HG02610 (cell line): ENCODE data around the gene GP9.
"Not testable (repeated sequence)": the region's sequence is repeated elsewhere in the genome, so short reads cannot be mapped to it uniquely, and the experiment has no call there.

ENCODE experiments used
- ATAC-seq: cut with Tn5 transposase; IDR thresholded peaks from one replicate; pipeline ENCODE4 v1.9.1; 2021; ENCODE audit warnings: mild to moderate bottlenecking, moderate library complexity; ENCODE audit not compliant: unreplicated experiment

The GP9 gene

DNA sequence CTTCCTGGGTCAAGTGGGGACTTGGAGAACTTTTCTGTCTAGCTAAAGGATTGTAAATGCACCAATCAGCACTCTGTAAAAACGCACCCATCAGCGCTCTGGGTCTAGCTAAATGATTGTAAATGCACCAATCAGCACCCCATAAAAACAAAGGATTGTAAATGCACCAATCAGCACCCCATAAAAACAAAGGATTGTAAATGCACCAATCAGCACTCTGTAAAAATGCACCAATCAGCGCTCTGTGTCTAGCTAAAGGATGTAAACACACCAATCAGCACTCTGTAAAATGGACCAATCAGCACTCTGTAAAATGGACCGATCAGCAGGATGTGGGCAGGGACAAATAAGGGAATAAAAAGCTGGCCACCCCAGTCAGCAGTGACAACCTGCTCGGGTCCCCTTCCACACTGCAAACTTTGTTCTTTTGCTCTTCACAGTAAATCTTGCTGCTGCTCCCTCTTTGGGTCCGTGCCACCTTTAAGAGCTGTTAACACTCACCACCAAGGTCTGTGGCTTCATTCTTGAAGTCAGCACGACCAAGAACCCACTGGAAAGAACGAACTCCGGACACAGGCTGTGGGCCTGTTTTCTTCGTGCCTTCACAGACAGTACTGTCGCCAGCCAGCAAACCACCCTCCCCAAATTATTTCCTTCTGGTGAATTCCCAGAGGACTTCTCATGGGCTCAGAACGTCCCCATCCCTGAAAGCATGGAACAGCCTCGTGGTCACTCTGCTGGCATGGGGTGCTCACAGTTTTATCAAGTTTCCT is 8.9 kb downstream of the GP9 start:
- ATAC-seq: not testable (repeated sequence)

DNA sequence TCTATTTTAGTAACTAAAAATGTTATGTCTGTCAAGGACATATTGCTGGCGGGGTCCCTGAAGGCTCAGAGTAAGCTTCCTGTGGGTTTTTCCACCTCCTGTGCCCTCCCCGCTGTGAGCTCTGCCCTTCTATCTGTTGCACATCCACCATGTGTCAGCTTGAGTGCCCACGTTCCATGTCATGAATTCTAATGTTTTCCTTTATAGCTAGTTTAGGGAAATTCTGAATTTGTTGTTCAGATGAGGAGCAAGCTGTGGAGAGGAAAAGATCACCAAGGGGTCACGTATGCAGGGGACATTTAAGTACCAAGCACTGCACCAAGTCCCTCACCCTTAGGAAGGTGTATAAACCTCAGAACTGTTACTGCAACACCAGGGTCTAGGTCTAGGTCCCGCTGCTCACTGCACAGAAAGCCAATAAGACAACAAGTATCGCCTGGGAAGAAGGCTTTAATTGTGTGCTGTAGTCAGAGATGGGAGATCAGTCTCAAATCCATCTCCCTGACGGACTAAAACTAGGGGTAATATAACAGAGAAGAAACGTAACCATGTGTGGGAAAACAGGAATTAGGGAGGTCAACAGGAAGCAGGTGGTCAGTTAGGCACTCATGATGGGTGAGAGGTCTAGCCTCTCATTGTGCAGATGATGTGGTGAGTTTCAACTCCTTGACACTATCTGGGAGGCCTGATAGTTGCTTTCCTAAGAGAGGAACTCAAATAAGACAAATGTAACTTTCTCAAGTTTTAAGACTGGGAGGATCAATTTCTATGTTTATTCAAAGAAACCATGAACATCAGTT is 9.7 kb downstream of the GP9 start:
- no peak for ATAC-seq

DNA sequence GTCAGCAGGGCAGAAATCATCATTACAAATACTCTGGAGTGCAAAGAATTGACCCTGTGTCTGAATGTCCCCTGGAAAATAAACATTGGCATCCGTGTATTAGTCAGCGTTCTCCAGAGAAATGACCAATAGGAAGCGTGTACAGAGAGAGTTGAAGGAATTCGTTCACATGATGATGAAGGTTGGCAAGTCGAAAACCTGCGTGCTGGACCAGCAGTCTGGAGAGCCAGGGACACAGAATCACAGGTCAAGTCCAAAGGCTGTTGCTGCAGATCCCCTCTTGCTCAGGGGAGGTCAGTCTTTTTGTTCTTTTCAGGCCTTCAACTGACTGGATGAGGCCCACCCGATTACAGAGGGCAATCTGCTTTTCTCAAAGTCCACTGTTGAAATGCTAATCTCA is 16.6 kb downstream of the GP9 start:
- no peak for ATAC-seq

DNA sequence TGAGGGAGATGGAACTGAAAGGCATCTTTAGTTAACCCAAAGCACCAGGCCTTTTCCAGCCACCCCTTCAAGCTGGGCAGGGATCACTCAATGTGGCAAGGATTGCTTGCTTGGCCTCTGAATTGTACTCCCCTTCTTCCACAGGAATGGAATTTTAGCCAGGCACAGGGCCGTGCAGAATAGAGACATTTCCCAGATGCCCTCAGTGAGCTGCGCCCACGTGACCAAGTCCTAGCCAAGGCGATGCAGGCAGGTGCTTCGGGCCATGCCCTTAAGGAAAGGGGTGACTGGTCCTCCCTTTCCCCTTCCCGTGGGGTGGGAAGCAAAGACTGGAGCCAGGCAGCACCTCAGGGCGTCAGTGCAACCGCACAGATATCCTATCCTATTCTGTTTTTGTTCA is 17.9 kb downstream of the GP9 start:
- no peak for ATAC-seq

DNA sequence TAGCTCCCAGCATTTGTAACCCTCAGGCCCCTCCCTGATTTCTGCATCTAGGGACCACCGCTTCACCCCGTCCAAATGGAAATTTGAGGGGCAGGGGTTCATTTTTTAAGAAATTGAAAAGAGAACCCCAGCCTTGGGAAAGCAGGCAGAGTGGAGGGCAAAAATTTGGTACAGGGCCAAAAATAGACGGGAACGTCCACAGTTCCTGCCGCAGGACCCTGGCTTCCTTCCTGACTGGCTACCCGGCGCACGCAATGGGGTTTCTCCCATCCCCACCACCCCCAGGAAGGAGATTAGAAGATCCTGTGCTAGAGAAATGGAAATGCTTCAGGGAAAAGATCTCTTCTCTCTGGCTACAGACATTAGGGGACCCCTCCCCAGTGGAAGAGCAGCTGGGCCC is 20.9 kb downstream of the GP9 start:
- no peak for ATAC-seq

DNA sequence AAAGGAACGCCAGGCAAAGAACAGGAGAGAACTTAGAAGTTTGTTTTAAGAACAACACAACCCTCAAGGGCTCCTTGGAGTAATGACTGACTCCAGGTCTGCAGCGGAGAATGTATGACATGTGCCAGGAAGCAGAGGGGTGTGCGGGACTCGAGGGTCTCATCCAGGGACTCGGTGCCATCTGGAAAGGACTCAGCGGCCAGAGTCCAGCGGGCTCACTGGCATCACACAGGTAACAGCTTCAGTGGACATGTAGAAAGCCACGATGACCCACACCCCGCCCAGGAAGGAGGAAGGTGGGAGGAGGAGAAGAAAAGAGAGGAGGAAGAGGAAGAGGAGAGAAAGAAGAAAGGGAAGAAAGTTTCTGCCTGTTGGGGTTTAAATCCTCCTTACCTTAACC is 21.4 kb downstream of the GP9 start:
- ATAC-seq: no peak

DNA sequence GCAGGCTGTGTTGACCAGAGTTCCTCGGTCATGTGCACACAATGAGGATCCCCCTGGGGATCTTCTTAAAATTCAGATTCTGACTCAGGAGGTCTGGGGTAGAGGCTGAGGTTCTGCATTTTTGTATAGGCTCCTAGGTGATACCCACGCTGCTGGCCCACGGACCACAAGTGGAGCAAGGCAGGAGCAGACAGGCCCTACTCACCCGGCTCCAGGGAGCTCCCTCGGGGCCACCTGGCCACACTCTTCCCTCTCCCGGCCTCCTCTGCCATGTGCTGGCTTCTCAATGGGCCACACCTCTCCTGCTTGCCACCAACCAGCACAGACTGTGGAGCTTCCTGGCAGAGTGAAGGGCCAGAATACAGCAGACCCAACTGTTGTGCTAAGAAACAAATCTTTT is 23.9 kb downstream of the GP9 start:
- ATAC-seq: no peak

DNA sequence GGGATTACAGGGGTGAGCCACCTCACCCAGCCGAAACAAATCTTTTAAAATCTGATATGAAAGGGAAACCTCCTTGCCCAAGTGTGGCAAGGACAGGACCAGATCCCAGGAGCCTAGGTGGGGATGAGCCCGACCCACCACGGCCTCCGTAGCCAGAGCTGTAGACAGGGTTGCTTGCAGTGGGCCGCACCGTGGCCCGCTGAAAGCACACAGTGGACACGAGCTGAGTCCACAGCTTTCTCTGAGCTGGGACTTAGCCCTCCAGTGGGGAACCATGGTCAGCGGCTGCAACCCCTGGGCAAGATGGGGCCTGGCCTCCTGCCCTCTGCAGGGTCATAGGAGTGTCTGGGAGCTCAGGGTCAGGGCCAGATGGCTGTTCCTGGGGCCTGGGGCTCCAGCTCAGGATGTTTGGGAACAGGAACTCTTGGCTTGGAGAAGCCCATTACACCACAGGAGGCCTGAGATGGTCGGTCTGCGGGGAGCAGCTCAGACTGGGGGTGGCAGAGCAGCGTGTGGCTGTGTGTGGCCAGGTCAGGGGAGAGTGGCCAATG is 24.7 kb downstream of the GP9 start:
- ATAC-seq: no peak

DNA sequence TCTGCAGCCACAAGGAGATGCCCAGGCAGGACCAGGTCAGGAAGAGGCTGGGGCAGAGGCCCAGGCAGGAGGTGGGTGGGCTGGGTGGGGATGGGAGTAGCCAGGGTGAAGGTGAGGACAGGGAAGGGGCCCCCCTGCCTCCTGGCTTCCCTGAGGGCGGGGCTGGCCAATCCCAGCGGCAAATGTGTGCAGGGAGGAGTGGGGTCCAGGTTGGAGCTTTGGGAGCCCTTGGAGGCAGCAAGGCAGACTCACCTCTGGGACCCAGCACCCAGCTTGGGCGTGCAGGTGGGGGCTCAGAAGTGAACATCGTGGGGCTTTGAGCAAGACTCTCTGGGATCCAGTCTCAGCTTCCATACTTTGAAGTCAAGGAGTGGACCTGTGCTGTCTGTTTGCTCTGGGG is 25.2 kb downstream of the GP9 start:
- ATAC-seq: no peak

DNA sequence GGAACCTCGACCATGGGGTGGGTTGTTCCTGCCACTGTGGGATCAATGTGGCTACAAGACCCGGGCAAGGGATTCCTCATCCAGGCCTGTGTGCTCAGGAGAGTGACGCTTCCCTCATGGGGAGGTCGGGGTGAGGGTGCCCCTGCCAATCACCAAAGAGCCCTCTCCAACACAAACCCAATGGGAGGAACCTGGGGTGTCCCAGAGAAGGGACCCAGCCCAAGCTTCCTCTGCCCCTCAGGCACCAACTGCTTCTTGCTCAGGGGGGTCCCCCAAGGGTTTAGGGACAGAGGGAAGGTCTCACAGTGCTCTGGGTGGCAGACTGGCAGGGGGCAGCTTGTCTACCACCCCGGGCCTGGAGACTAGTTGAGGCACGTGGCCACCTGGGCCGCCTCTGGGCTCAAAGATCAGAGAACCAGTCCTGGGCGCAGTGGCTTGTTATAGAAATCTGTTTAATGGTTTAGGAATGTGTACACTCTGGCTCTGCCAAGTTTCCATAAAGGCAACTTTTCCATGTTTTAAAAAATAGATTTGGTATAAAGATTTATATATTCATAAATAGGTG is 26.6 kb downstream of the GP9 start:
- no peak for ATAC-seq

DNA sequence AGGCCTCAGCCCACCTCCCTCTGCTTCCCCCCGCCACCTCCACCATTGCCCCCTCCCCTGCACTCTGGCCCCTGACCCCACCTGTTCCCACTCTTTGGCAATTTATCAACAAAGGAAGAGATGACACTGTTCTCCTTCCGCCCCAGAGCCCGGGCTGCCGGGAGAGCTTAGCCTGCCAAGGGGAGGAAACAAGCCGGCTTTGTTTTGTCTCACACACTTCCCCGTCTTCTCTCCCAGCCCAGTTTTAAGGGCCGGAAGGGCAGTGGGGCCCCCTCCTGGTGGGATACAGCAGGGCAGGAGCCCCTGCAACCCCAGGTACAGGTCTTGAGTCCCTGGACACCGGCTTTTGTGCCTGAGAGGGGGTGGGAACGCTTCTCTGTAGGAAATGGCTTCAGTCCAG is 27.3 kb downstream of the GP9 start:
- ATAC-seq: peak; percentile 36

DNA sequence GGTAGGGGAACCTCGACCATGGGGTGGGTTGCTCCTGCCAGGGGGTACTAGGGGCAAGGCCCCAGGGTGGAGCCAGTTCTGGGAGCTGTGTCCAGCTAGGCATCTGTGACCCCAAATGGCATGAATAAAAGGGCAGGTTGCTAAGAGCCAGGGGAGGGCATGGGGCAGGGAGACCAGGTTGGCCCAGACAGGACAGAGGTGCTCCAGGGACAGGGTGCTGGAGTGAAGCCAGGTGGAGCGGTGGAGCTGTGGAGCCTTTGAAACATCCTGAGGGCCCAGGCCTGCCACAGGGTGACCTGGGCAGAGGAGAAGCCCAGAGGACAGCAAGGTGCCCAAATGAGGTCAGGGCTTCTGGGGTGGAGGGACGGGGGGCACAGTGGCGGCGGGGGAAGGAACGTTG is 27.7 kb downstream of the GP9 start:
- ATAC-seq: peak; percentile 12

DNA sequence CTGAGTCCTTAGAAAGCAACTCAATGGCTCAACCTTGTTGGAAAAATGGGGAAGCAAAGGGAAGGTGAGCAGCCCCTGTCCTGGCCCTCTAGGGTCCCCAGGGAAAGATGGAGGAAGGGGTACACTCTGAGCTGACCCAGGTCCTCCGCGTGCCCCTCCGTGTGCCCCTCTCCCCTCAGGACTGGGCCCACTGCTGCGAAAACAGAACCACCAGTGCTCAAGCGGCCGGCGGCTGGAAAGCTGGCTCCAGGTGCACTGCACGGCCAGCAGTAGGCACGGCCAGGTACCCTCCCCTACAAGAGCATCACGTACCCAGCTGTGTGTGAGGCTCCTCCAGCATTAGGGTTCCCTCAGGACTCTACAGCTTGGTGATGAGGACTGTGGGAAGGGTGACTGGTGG is 34.7 kb downstream of the GP9 start:
- ATAC-seq: no peak

DNA sequence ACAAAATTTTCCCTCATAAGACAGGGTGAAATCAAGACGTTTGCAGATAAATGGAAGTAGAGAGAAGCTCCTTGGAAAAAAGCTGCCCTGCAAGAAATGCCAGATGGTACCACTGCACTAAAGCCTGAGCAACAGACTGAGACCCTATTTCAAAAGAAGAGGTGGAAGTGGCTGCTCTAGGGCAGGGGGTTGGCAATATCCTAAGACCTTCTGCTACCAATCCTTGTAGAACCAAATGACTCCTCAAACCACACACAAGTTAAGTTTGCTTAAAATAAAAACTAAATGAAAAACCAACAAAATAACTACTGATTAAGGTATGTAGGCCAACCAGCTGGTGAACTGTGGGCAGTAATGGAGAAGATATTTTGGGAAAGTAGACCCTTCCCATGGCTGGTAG is 39.7 kb downstream of the GP9 start:
- no peak for ATAC-seq

DNA sequence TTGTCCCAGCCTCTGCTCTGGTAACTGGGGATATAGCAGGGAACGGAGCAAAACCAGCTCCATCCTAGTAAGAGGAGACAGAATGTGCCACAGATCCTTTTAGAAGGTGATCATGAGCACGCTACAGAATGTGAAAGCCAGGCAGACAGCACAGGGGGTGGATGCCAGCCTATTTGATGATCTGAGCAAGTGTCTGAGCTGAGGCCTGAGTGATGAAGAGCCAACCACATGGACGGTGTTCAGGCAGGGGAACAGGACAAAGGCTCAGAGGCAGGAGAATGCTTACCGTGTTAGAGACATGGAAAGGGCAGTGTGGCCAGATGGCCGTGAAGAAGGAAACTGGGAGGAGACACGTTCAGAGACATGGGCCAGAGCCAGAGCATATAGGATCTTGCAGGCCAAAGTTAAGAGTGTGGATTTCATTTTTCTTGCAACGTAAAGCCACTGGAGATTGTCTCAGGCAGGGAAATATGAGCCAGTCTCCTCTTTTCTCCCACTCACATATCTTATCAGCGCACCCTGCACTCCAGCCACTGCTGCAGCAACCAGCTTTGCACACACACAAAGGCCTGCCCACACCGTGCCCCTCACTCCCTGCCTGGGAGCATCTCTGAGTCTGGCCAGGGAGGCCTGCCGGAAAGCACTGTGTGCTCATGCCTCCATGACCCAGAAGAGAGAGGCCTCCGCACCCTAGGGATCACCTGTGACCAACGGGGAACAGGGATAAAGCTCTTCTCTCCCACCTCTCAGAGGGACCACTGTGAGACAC is 41.0 kb downstream of the GP9 start:
- no peak for ATAC-seq

DNA sequence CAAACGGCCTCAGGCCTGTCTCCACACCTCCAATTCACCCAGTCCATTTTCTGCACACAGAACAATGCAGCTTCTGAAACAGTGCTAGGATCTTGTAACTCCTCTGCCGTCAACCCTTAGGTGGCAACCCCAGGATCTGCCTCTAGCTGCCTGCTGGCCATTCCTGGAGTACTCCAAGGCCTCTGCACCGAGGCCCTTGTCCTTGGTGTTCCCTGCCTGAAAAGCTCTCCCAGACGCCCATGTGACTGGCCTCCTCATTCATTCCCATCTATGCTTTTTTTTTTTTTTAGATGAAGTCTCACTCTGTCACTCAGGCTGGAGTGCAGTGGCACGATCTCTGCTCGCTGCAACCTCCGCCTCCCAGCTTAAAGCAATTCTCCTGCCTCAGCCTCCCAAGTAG is 42.7 kb downstream of the GP9 start:
- no peak for ATAC-seq

DNA sequence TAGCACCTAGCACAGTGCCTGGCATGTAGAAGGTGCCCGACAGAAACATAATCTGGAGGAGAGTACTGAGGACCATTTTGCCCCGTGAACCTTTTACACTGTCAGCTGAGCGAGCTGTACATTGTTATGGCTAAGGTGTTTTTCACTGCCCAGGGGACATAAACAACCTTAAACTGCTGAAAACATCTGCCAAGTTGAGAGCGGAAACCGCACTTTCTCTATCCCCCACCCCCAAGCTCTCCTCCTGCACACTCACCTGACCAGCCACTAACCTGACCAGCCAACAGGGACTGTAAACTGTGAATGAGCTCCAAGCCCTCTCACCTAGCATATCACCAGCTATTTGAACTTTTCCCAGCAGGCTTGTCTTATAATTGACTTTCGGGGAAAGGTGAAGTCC is 43.5 kb downstream of the GP9 start:
- ATAC-seq: no peak

DNA sequence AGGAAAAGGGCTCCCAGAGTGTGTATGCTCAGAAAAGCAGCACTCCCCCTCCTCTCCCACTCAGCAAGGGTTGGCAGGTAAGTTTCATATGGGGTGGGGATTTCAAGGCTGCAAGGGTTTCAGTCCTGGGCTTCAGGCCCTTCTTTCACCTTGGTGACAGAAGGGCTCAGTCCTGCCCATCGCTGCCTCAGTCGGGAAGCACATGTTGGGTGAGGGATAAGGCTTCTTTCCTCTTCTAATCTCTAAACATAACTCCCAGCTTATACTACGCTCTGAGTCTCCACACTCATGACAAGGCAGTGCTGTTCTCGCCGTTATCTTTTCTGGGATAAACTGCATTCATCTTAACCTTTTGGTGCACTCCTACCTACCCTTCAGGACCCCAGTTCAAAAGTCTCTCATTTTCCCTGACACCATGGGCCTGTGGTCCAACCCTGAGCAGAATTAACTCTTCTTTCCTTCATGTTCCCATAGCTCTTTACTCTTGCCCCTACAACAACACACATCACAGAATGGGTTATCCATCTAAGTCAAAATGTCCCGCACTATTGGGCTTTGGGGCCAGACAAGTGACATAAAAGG is 44.0 kb downstream of the GP9 start:
- ATAC-seq: no peak

DNA sequence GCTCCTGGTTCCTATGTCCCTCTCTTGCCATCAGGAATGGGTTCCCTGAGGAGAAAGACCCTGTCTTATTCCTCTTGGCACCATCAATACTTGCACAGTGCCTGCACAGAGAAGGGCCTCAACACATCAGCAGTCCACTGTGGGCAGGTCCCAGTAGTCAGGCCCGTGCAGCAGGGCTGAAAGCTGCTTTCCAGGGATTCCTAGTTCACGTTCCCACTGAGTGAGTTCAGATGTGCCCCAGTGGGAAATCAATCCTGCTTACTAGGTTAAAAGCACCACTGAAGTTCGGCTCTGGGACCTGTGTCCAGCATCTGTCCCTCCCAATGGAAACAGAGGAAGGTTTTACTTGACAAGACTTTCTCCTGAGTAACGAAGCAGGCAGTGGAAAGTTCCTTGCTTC is 45.3 kb downstream of the GP9 start:
- no peak for ATAC-seq

DNA sequence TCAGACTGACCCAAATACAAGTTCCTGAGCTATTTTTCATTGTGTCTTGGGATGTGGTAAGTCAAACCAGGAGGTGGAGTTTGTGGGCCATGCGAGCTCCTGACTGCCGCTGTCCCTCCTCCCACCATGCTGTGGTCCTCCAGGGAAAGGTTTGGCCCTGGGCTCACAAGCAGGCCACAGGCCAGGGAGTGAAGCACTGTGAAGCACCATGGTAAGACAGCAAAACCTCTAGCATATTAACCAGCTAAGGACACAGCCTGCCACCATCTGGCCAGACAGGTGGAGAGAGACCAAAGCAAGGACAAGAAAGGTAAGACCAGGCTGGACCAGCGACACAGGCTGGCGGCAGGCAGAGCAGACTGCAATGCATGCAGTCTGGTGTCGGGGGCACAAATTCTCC is 45.7 kb downstream of the GP9 start:
- ATAC-seq: no peak
